OCI-LY3 (cell line): Measurements from ENCODE around the gene IGFBP7.
"Not testable (repeated sequence)": the region's sequence is repeated elsewhere in the genome, so short reads cannot be mapped to it uniquely, and the experiment has no call there.

ENCODE experiments used
- CTCF ChIP-seq: fragments of 200-600, 300-600 bp; sonication (generic); IDR thresholded peaks from 2 replicates; pipeline ENCODE4 v1.5.1; 2014; ENCODE audit warnings: antibody characterized with exemption, low read length, low read depth
- EZH2phosphoT487 ChIP-seq: fragments of 200-600 bp; shearing (Covaris generic); IDR thresholded peaks from 2 replicates; pipeline ENCODE4 v1.6.1; 2018; ENCODE audit warnings: antibody characterized with exemption, mixed run types, low read depth

- TF ChIP-seq CTCF, EZH2phosphoT487: not testable (repeated sequence)
Observed at GRCh38 chr4:57047046-57047445, 63.1 kb downstream of the IGFBP7 start.
